B cell (primary cell): ENCODE measurements around the gene TCEANC.

Experiments
- CTCF ChIP-seq: fragments of 200-600 bp; IDR thresholded peaks from one replicate; pipeline ENCODE4 v1.8.0; 2022; ENCODE audit warnings: antibody characterized with exemption, mild to moderate bottlenecking
- EZH2 ChIP-seq: IDR thresholded peaks from 2 replicates; pipeline ENCODE4 v1.6.1; 2012; ENCODE audit warnings: borderline replicate concordance, low read depth, mild to moderate bottlenecking, moderate library complexity, low read length; ENCODE audit not compliant: insufficient read depth, poor library complexity, severe bottlenecking

GRCh38 chrX:13703589-13703988, 50.6 kb downstream of the TCEANC start:
- no peak for TF ChIP-seq EZH2
- TF ChIP-seq CTCF: no peak
